ENCODE results near the gene CNOT1.

- no peak for TF ChIP-seq CTCF (IDR thresholded peaks at IDR 0.05)
- no peak for TF ChIP-seq POLR2AphosphoS5 (IDR thresholded peaks at IDR 0.05)
- TF ChIP-seq POLR2A (IDR thresholded peaks at IDR 0.05), result no peak
- no peak for TF ChIP-seq EP300 (IDR thresholded peaks at IDR 0.05; ENCODE audit: low read depth)
Observed at GRCh38 chr16:58649707-58650106, 20.1 kb upstream of the CNOT1 start.

All from transverse colon (tissue), 4 donors.